Nephron progenitor cell (in vitro differentiated cells): ENCODE data around the gene TFCP2L1.

Experiments
- DNase-seq: peaks from one replicate; pipeline ENCODE4 v3.0.0; 2021
- H3K27ac Mint-ChIP-seq: 2 replicates; pipeline ENCODE4 v1.8.0; 2021; ENCODE audit warnings: mild to moderate bottlenecking, moderate library complexity, mixed read lengths
- H3K27me3 Mint-ChIP-seq: 2 replicates; pipeline ENCODE4 v1.8.0; 2021; ENCODE audit warnings: mild to moderate bottlenecking, low read depth, mixed read lengths; ENCODE audit not compliant: poor library complexity
- H3K36me3 Mint-ChIP-seq: 2 replicates; pipeline ENCODE4 v1.8.0; 2021; ENCODE audit warnings: low read depth, mixed read lengths
- H3K4me1 Mint-ChIP-seq: 2 replicates; pipeline ENCODE4 v1.8.0; 2021; ENCODE audit warnings: mixed read lengths
- H3K4me3 Mint-ChIP-seq: 2 replicates; pipeline ENCODE4 v1.8.0; 2021; ENCODE audit warnings: mild to moderate bottlenecking, moderate library complexity, mixed read lengths
- H3K9me3 Mint-ChIP-seq: 2 replicates; pipeline ENCODE4 v1.8.0; 2021; ENCODE audit warnings: mild to moderate bottlenecking, moderate library complexity, mixed read lengths
- CTCF ChIP-seq: fragments of 200-600 bp; sonication (generic); IDR thresholded peaks from 2 replicates; pipeline ENCODE4 v1.5.0; 2021; ENCODE audit warnings: antibody characterized with exemption

The TFCP2L1 gene

DNA sequence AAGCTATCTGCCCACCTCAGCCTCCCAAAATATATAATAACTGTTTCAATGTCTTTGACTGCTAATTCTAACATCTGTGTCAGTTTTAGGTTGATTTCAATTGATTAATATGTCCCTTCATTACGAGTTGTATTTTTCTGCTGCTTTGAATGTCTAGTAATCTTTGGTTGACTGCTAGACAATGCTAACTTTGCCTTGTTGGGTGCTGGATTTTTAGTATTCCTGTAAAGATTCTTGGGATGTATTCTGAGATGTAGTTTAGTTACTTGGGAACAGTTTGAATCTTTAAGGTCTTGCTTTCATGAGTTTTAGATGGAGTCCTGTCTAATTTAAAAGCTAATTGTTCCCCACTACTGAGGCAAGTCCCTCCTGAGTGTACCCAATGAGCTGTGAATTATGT is 114.4 kb downstream of the TFCP2L1 start:
- H3K9me3 Mint-ChIP-seq = peaks cover 29% of the 10 kb centered on the region
- H3K4me1 Mint-ChIP-seq = no peaks in the 10 kb centered on the region
- no peak overlapping the region for H3K4me3 Mint-ChIP-seq
- peaks cover 8% of the 10 kb centered on the region for H3K27me3 Mint-ChIP-seq
- H3K27ac Mint-ChIP-seq = no peak overlapping the region
- peaks cover 7% of the 10 kb centered on the region for H3K36me3 Mint-ChIP-seq
- no peak for DNase-seq
- TF ChIP-seq CTCF = no peak

GRCh38 chr2:121167411-121167810 is 117.6 kb downstream of the TFCP2L1 start:
- no peak overlapping the region for H3K4me3 Mint-ChIP-seq
- H3K27me3 Mint-ChIP-seq = peaks cover 11% of the 10 kb centered on the region
- H3K4me1 Mint-ChIP-seq = no peaks in the 10 kb centered on the region
- no peak for TF ChIP-seq CTCF
- no peak overlapping the region for H3K27ac Mint-ChIP-seq
- H3K36me3 Mint-ChIP-seq = peaks cover 7% of the 10 kb centered on the region
- peaks cover 40% of the 10 kb centered on the region for H3K9me3 Mint-ChIP-seq
- DNase-seq = no peak
